Measurements from ENCODE around the gene CNR1.

CNR1 gene

DNA sequence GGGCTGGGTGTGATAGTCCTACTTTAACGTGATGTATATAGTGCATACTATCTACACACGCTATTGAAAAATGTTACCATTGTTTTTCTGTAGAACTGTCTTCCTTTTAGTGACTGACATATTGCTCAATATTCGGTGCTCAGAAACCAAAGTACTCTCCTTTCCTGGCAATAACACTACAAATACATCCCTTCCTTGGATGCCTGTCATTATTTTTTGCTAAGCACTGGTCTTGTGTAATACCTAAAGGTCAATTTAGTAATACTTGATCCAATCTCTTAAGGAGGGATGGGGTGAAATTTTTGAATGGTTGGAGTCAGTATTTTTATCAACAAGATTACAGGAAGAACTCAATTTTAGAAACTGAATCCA is 23.9 kb downstream of the CNR1 start:
- H3K36me3 ChIP-seq (ENCODE audit: control insufficient read depth, low read depth, low read length) = no peaks in the 10 kb centered on the region
- no peak overlapping the region for H3K9ac ChIP-seq (ENCODE audit: low read length)
- H3K27ac ChIP-seq (ENCODE audit: low read length) = no peak overlapping the region
- H3K27me3 ChIP-seq (ENCODE audit: control insufficient read depth, insufficient read depth, low read length) = no peaks in the 10 kb centered on the region
- H3K4me3 ChIP-seq (ENCODE audit: low read length) = no peak overlapping the region
- H3K9me3 ChIP-seq (ENCODE audit: control insufficient read depth, low read depth, low read length) = no peaks in the 10 kb centered on the region
- peaks cover 14% of the 10 kb centered on the region for H3K4me1 ChIP-seq (ENCODE audit: control insufficient read depth, low read depth, low read length)

DNA sequence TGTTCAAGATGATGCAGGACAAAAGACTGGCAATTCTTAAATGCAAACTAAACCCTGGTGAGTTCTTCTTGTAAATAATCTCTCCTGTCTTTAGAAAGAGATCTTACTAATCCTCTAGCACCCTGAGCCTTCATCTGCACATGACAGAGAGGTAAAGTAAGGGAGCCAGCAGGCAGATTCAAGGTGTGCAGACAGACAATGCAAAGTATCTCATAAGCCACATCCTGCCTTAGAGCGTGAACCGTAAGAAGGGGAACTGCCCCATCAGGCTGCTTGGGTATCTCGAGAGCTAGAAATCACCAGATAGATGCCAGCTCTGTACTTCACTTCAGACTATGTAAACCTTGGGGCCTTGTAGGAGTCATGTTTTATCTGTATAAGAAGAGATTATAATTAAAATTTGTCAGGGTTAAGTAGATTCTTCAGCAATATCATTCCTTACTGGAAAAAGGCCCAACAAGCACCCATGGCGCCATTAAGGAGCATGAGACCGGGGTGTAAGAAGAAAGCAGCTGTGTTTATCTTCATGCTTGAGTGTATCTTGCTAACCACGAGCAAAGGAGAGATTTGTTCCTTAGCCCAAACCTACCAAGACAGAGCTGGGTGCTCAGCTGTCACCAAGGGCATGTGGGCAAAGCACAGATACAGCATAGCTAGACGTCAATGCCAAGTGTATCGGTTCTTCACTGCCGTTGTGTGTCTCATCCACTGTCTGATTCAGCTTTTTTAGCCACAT is 24.4 kb downstream of the CNR1 start:
- Histone ChIP-seq H3K27ac (ENCODE audit: low read length) (no peak overlapping the region), H3K4me3 (ENCODE audit: low read length) (peak overlapping the region; percentile 9)

GRCh38 chr6:88137915-88138314 is 28.2 kb downstream of the CNR1 start:
- Histone ChIP-seq H3K9ac (ENCODE audit: low read length) (no peak overlapping the region), H3K4me3 (ENCODE audit: low read length) (no peak overlapping the region), H3K27me3 (ENCODE audit: control insufficient read depth, insufficient read depth, low read length) (no peaks in the 10 kb centered on the region), H3K4me1 (ENCODE audit: control insufficient read depth, low read depth, low read length) (peaks cover 14% of the 10 kb centered on the region), H3K36me3 (ENCODE audit: control insufficient read depth, low read depth, low read length) (no peaks in the 10 kb centered on the region), H3K27ac (ENCODE audit: low read length) (no peak overlapping the region), H3K9me3 (ENCODE audit: control insufficient read depth, low read depth, low read length) (no peaks in the 10 kb centered on the region)

More for the DNA sequence above, 24.4 kb downstream of the CNR1 start:
- no peaks in the 10 kb centered on the region for H3K36me3 ChIP-seq (ENCODE audit: control insufficient read depth, low read depth, low read length)
- no peaks in the 10 kb centered on the region for H3K27me3 ChIP-seq (ENCODE audit: control insufficient read depth, insufficient read depth, low read length)
- H3K4me1 ChIP-seq (ENCODE audit: control insufficient read depth, low read depth, low read length) = peaks cover 14% of the 10 kb centered on the region
- H3K9ac ChIP-seq (ENCODE audit: low read length) = no peak overlapping the region
- H3K9me3 ChIP-seq (ENCODE audit: control insufficient read depth, low read depth, low read length) = no peaks in the 10 kb centered on the region

DNA sequence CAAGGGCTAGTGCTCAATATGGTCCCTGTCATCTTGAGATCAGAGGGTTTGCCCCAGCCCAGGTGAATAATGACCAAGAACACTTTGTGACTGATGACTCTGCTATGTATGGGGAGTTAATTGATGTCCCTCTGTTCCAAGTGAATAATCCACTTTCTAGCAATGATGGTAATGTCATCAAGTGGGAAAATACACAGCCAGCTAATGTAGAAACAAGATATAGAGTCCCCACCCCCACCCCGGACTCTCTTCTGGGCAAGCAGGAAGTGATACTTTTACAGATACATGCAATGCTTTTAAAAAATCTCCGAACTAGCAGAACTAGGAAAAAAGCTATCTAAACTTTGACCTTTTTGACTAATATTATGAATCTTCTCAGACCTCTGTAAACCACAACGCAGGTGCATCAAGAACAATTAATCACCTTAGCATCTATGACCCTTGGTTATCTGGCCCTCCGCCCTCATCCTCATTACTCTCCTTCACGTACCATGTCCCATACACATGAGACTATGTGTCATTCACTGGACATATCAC is 30.5 kb downstream of the CNR1 start:
- no peaks in the 10 kb centered on the region for H3K36me3 ChIP-seq (ENCODE audit: control insufficient read depth, low read depth, low read length)
- H3K9ac ChIP-seq (ENCODE audit: low read length) = no peak overlapping the region
- no peaks in the 10 kb centered on the region for H3K9me3 ChIP-seq (ENCODE audit: control insufficient read depth, low read depth, low read length)
- no peaks in the 10 kb centered on the region for H3K27me3 ChIP-seq (ENCODE audit: control insufficient read depth, insufficient read depth, low read length)
- peaks cover 8% of the 10 kb centered on the region for H3K4me1 ChIP-seq (ENCODE audit: control insufficient read depth, low read depth, low read length)
- no peak overlapping the region for H3K4me3 ChIP-seq (ENCODE audit: low read length)
- no peak overlapping the region for H3K27ac ChIP-seq (ENCODE audit: low read length)

- Histone ChIP-seq H3K27me3 (ENCODE audit: control insufficient read depth, insufficient read depth, low read length) (no peaks in the 10 kb centered on the region), H3K36me3 (ENCODE audit: control insufficient read depth, low read depth, low read length) (no peaks in the 10 kb centered on the region), H3K9me3 (ENCODE audit: control insufficient read depth, low read depth, low read length) (no peaks in the 10 kb centered on the region), H3K4me1 (ENCODE audit: control insufficient read depth, low read depth, low read length) (no peaks in the 10 kb centered on the region), H3K27ac (ENCODE audit: low read length) (no peak overlapping the region), H3K4me3 (ENCODE audit: low read length) (no peak overlapping the region), H3K9ac (ENCODE audit: low read length) (no peak overlapping the region)
These were observed 31.6 kb downstream of the CNR1 start for GRCh38 chr6:88134575-88134974.

GRCh38 chr6:88133718-88134117 is 32.4 kb downstream of the CNR1 start:
- no peaks in the 10 kb centered on the region for H3K36me3 ChIP-seq (ENCODE audit: control insufficient read depth, low read depth, low read length)
- no peaks in the 10 kb centered on the region for H3K27me3 ChIP-seq (ENCODE audit: control insufficient read depth, insufficient read depth, low read length)
- no peak overlapping the region for H3K4me3 ChIP-seq (ENCODE audit: low read length)
- H3K9ac ChIP-seq (ENCODE audit: low read length) = no peak overlapping the region
- peaks cover 1% of the 10 kb centered on the region for H3K4me1 ChIP-seq (ENCODE audit: control insufficient read depth, low read depth, low read length)
- H3K9me3 ChIP-seq (ENCODE audit: control insufficient read depth, low read depth, low read length) = no peaks in the 10 kb centered on the region
- no peak overlapping the region for H3K27ac ChIP-seq (ENCODE audit: low read length)

- H3K4me1 ChIP-seq (ENCODE audit: control insufficient read depth, low read depth, low read length) = peaks cover 8% of the 10 kb centered on the region
- H3K9me3 ChIP-seq (ENCODE audit: control insufficient read depth, low read depth, low read length) = no peaks in the 10 kb centered on the region
- H3K9ac ChIP-seq (ENCODE audit: low read length) = no peak overlapping the region
- H3K36me3 ChIP-seq (ENCODE audit: control insufficient read depth, low read depth, low read length) = no peaks in the 10 kb centered on the region
- H3K4me3 ChIP-seq (ENCODE audit: low read length) = no peak overlapping the region
- no peaks in the 10 kb centered on the region for H3K27me3 ChIP-seq (ENCODE audit: control insufficient read depth, insufficient read depth, low read length)
- H3K27ac ChIP-seq (ENCODE audit: low read length) = no peak overlapping the region
These were observed 41.1 kb downstream of the CNR1 start for GRCh38 chr6:88124925-88125557.

DNA sequence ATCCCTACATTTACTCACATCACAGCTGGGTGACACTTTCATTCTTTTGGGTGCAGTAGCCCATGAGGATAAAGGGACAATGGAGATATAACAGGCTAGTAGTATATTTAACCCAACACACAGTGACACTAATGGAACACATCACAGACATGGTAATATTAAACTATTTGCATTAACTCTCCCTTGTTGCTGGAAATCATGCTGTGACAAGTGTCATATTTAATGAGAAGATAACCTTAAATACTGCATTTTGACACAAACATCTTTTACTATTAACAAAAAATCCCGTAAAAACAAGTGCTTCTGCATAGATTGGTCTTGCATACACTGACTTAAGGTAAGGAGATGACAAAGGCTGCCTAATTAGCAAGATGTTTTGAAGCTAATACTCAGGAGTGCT is 45.5 kb downstream of the CNR1 start:
- Histone ChIP-seq H3K9ac (ENCODE audit: low read length) (no peak overlapping the region), H3K9me3 (ENCODE audit: control insufficient read depth, low read depth, low read length) (no peaks in the 10 kb centered on the region), H3K4me1 (ENCODE audit: control insufficient read depth, low read depth, low read length) (peaks cover under 1% of the 10 kb centered on the region), H3K27ac (ENCODE audit: low read length) (no peak overlapping the region), H3K27me3 (ENCODE audit: control insufficient read depth, insufficient read depth, low read length) (no peaks in the 10 kb centered on the region), H3K36me3 (ENCODE audit: control insufficient read depth, low read depth, low read length) (no peaks in the 10 kb centered on the region), H3K4me3 (ENCODE audit: low read length) (no peak overlapping the region)

- H3K36me3 ChIP-seq (ENCODE audit: control insufficient read depth, low read depth, low read length) = no peaks in the 10 kb centered on the region
These were observed 46.4 kb downstream of the CNR1 start for GRCh38 chr6:88119769-88120168.

GRCh38 chr6:88116276-88116675 is 49.9 kb downstream of the CNR1 start:
- Histone ChIP-seq H3K4me1 (ENCODE audit: control insufficient read depth, low read depth, low read length) (peaks cover 12% of the 10 kb centered on the region), H3K9ac (ENCODE audit: low read length) (no peak overlapping the region), H3K9me3 (ENCODE audit: control insufficient read depth, low read depth, low read length) (no peaks in the 10 kb centered on the region), H3K36me3 (ENCODE audit: control insufficient read depth, low read depth, low read length) (no peaks in the 10 kb centered on the region), H3K27me3 (ENCODE audit: control insufficient read depth, insufficient read depth, low read length) (no peaks in the 10 kb centered on the region), H3K4me3 (ENCODE audit: low read length) (no peak overlapping the region), H3K27ac (ENCODE audit: low read length) (no peak overlapping the region)

More at GRCh38 chr6:88119769-88120168, 46.4 kb downstream of the CNR1 start:
- Histone ChIP-seq H3K27ac (ENCODE audit: low read length) (no peak overlapping the region), H3K4me1 (ENCODE audit: control insufficient read depth, low read depth, low read length) (peaks cover 9% of the 10 kb centered on the region), H3K4me3 (ENCODE audit: low read length) (no peak overlapping the region), H3K9me3 (ENCODE audit: control insufficient read depth, low read depth, low read length) (no peaks in the 10 kb centered on the region), H3K27me3 (ENCODE audit: control insufficient read depth, insufficient read depth, low read length) (no peaks in the 10 kb centered on the region), H3K9ac (ENCODE audit: low read length) (no peak overlapping the region)

- Histone ChIP-seq H3K36me3 (ENCODE audit: control insufficient read depth, low read depth, low read length) (no peaks in the 10 kb centered on the region), H3K4me3 (ENCODE audit: low read length) (no peak overlapping the region), H3K9ac (ENCODE audit: low read length) (no peak overlapping the region), H3K27ac (ENCODE audit: low read length) (no peak overlapping the region), H3K27me3 (ENCODE audit: control insufficient read depth, insufficient read depth, low read length) (no peaks in the 10 kb centered on the region), H3K9me3 (ENCODE audit: control insufficient read depth, low read depth, low read length) (no peaks in the 10 kb centered on the region), H3K4me1 (ENCODE audit: control insufficient read depth, low read depth, low read length) (peaks cover 12% of the 10 kb centered on the region)
These were observed 50.8 kb downstream of the CNR1 start for GRCh38 chr6:88115307-88115706.

- no peak overlapping the region for H3K27ac ChIP-seq (ENCODE audit: low read length)
- no peak overlapping the region for H3K9ac ChIP-seq (ENCODE audit: low read length)
- H3K36me3 ChIP-seq (ENCODE audit: control insufficient read depth, low read depth, low read length) = no peaks in the 10 kb centered on the region
- no peak overlapping the region for H3K4me3 ChIP-seq (ENCODE audit: low read length)
- no peaks in the 10 kb centered on the region for H3K9me3 ChIP-seq (ENCODE audit: control insufficient read depth, low read depth, low read length)
- H3K27me3 ChIP-seq (ENCODE audit: control insufficient read depth, insufficient read depth, low read length) = no peaks in the 10 kb centered on the region
- peaks cover 12% of the 10 kb centered on the region for H3K4me1 ChIP-seq (ENCODE audit: control insufficient read depth, low read depth, low read length)
These were observed 51.3 kb downstream of the CNR1 start for GRCh38 chr6:88114838-88115237.

Measured in iPS-18a (cell line).